ENCODE data around the gene GPR160.
"Not testable (repeated sequence)": the region's sequence is repeated elsewhere in the genome, so short reads cannot be mapped to it uniquely, and the experiment has no call there.

Gene GPR160

GRCh38 chr3:170076715-170077238, 39.0 kb downstream of the GPR160 start:
- no peak for DNase-seq

DNA sequence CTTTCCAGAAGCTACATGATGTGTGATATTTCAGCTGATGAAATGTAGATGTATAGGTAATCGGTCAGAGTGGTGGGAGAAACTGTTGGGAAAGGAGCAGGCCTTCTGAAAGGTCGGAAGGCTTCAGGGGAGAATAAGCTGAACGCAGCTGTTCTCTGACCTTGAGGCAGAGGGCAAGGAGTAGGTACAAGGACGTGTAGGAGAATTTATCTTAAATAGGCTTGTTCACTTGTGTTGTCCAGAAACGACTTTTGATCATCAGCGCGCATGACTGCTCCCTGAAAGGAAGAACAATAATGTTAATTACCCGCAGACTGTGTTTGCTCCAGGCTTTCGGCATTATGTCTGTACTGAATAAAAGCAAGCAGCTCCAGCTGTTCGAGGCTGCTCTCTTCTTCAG, 39.6 kb downstream of the GPR160 start:
- DNase-seq: no peak

- no peak for DNase-seq
Measured at GRCh38 chr3:170078620-170079281, 41.0 kb downstream of the GPR160 start.

DNA sequence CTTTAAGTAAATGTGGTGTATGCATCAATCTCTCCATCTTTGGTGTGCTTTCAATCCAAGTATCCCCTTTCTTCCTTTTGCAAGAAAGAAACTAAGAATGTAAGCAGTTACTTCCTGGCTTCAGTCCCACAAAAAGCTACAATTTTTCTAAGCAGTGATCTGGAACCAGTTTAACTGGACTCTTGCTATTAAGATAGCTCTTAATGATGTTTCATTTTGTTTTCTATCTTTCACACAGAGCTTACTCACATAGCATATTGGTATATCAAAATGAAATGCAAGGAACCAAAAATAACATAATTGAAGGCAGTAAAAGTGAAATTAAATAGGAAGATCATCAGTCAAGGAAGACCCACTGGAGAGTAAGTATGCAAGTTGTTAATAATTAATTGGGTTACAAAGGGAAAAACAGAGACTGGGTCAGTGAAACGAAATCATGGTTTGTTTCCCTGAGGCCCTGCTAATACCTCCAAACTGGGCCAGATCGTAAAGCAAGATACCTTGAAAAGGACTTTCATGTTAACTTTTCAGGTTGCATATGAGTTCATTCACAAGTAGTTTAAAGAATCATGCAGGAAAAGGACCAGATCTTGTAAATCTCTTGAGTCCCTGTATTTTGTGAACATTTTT, 41.9 kb downstream of the GPR160 start:
- DNase-seq: no peak

DNA sequence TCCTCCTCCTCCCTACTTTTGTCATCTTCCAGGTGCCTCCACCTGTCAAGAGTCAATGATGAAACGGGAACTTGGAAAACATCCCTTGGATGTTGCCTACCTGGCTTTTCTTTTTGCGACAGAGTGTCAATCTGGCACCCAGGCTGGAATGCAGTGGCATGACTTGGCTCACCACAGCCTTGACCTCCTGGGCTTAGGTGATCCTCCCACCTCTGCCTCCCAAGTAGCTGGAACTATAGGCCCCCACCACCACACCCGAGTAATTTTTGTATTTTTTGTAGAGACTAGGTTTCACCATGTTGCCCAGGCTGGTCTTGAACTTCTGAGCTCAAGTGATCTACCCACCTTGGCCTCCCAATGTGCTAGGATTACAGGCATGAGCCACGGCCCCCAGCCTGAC, 42.8 kb downstream of the GPR160 start:
- no peak for DNase-seq

- no peak for DNase-seq
Measured at GRCh38 chr3:170081079-170081741, 43.4 kb downstream of the GPR160 start.

- DNase-seq: no peak
Measured at GRCh38 chr3:170083343-170083742, 45.5 kb downstream of the GPR160 start.

DNA sequence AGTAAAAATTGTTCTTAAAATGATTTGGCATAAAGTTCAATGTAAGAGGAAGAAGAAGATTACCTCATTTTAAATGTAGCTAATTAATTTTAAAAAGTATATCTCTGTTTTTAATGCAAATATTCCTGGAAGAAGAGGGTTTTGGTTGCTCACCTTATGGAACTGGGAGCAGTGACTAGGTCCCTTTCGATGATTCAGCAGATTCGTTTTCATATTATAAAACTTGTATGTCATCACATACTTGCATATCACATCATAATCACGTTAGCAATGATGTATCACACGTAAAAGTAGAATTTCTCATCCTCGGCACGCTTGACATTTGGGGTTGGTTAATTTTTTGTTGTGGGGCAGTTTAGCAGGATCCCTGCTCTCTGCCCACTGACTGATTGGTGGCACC, 47.6 kb downstream of the GPR160 start:
- no peak for DNase-seq

- no peak for DNase-seq
Measured at GRCh38 chr3:170089862-170090600, 52.2 kb downstream of the GPR160 start.

GRCh38 chr3:170090601-170090981, 52.8 kb downstream of the GPR160 start:
- DNase-seq: no peak

DNA sequence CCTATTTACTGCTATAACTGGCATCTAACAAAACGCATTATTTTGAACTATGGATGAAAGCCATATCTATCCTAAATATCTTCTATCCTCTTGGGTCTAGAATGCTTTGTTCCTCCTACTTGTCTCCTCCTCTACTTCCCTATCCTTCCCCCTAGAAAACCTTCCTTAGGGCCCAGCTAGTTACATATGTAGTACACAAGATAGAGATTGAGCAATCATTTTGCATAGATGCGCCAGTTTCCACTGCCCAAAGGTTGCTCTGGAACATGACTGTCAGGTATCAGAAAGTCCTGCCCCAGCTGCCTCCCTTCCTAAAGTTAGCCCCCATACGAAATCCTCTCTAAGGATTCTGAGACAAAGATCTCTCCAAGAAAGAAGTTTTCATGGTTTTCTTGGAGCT, 55.1 kb downstream of the GPR160 start:
- DNase-seq: no peak

DNA sequence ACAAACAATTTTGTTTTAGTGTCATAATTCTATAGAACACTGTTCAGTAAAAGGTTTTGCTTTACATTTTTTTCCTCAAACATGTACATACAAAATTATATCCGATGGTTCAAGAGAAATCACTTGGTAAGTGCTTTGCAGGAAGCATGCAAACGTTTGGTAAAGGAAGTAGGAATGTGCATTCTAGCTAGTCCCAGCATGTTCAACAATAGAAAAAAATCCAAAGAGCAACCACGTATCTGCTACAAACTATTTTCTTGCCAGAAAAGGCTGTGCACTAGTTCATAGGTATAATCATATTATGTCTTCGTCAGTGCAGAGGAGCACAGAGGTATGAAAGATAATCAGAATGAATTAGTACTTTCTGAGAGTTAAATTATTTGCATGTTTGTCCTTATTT, 58.0 kb downstream of the GPR160 start:
- DNase-seq: no peak

DNA sequence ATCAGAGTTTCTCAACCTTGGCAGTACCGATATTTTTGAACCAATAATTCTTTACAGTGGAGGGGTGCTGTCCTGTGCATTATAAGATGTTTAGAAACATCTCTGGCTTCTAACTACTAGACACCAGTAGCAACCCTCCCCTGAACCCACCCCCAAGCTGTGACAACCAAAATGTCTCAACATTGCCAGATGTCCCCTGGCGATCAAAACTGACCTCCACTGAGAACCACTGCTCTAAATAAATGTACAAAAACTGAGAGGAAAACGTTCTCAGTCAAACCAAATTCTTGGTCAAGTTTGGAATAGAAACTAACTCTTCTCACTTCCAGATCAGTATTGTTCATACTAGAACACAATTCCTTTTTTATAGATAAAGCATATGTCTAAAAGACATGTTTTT, 58.5 kb downstream of the GPR160 start:
- no peak for DNase-seq

DNA sequence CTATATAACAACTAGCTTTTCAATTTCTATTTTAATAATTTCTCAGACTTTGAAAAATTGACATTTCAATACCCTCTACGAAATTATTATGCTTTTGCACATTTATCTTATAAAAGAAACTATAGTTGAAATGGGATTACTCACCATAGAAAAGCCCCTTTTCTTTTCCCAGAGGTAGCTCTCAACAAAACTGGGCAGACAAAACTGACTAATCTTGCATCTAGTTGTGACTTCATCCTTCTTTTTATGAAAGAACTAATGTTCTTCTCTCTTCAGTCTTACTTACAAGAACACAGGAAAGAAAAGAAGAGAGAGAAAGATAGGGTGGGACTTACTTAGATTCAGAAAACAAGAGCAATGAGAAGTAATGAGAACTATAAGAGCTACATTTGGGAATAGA, 61.0 kb downstream of the GPR160 start:
- no peak for DNase-seq

- DNase-seq: no peak
Measured at GRCh38 chr3:170100944-170101343, 63.1 kb downstream of the GPR160 start.

DNA sequence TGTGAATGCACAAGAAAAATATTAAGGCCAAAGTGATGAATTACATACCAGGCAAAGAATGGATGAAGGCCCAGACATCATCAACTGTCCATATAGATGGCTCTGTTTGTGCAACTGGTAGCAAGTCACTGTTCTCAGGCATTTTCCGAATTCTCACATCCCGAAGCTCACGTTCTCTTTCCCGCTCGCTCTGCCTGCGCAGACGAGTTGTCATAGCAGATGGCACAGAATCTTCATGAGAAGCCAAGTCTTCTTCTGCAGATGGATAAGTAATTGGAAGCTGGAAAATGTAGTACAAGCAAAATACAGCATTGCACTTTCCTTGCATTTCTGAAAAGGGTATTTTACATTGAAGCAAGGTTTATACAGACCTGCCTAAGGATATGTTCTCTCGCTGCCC, 64.6 kb downstream of the GPR160 start:
- no peak for DNase-seq

GRCh38 chr3:170107941-170108340, 70.1 kb downstream of the GPR160 start:
- DNase-seq: no peak

- DNase-seq: no peak
Measured at GRCh38 chr3:170108955-170109354, 71.2 kb downstream of the GPR160 start.

DNA sequence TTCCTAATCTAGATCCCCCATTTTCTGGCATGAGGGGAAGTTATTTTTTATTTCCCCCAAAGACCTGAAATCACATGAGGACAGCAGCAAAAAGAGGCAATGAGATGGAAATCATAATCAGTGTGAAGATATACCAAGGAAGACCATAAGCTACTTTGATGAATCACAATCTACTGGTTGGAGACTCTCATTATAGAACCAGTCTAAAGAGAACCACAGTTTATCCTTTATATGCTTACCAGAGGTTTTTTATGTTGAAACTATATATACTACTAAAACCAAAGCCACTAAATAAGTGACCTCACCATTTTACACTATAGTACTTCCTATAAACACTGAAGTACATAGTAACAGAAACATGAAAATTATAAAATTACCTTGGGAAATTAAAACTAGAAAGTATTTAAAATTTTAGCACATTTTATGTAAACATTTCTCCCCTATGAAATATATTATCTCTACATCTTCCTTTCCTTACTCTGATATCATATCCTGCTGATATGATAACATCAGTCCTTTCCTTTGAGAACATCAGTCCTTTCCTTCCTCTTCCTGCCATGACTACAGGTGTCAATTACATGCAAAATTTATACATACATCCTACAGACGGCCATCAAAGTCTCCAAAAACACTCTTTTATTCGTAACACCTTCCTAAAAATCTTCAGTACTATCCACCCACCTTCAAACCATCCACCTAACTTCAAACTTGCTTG, 71.9 kb downstream of the GPR160 start:
- DNase-seq: no peak

- no peak for DNase-seq
Measured at GRCh38 chr3:170111147-170111771, 73.5 kb downstream of the GPR160 start.

GRCh38 chr3:170114165-170114564, 76.4 kb downstream of the GPR160 start:
- DNase-seq: not testable (repeated sequence)

GRCh38 chr3:170117134-170117533, 79.3 kb downstream of the GPR160 start:
- DNase-seq: no peak

Measured in NCI-H446 (cell line).